Lung (tissue), 12 donors: ENCODE measurements around the gene PCDHGA1. TPM values are rescaled to one million over a fixed set of nuclear protein-coding genes. Genes with fewer than 3 reads are reported as not detected.
"Not testable (repeated sequence)": the region's sequence is repeated elsewhere in the genome, so short reads cannot be mapped to it uniquely, and the experiment has no call there.

Experiments
- ATAC-seq: fragments of 200-7000 bp; cut with Tn5 transposase; one replicate; pipeline ENCODE4 v1.9.1; 2020; ENCODE audit warnings: moderate number of reproducible peaks; ENCODE audit not compliant: insufficient read depth, low FRiP score
- DNase-seq, 3 donors: peaks; one replicate each; pipeline ENCODE4 v3.0.0-alpha.2; 2013 to 2017
- H3K27ac ChIP-seq, 2 donors: one replicate each; pipeline ENCODE4 v1.5.1; 2013; ENCODE audit warnings: mild to moderate bottlenecking in 2 of 2, moderate library complexity in 2 of 2, control low read depth in 1 of 2, inconsistent platforms in 1 of 2, low read depth in 1 of 2, low read length in 1 of 2
- H3K27me3 ChIP-seq, 3 donors: one replicate each; pipeline ENCODE4 v1.5.1; 2013; ENCODE audit warnings: low read length in 2 of 3; ENCODE audit not compliant: control insufficient read depth in 3 of 3, insufficient read depth in 3 of 3
- H3K36me3 ChIP-seq, 4 donors: one replicate each; pipeline ENCODE4 v1.5.1; 2013; ENCODE audit warnings: low read length in 4 of 4, mild to moderate bottlenecking in 1 of 4, moderate library complexity in 1 of 4; ENCODE audit not compliant: control insufficient read depth in 4 of 4, insufficient read depth in 4 of 4
- H3K4me1 ChIP-seq, 5 donors: one replicate each; pipeline ENCODE4 v1.5.1; 2013; ENCODE audit warnings: low read length in 5 of 5, mild to moderate bottlenecking in 2 of 5, moderate library complexity in 1 of 5; ENCODE audit not compliant: control insufficient read depth in 5 of 5, insufficient read depth in 5 of 5
- H3K4me3 ChIP-seq: one replicate; pipeline ENCODE4 v1.5.1; 2013; ENCODE audit warnings: mild to moderate bottlenecking, control low read depth, moderate library complexity
- H3K9ac ChIP-seq, 2 donors: one replicate each; pipeline ENCODE4 v1.5.1; 2013; ENCODE audit warnings: low read length in 2 of 2, control low read depth in 1 of 2; ENCODE audit not compliant: insufficient read depth in 1 of 2
- H3K9me3 ChIP-seq, 4 donors: one replicate each; pipeline ENCODE4 v1.5.1; 2013; ENCODE audit warnings: low read length in 3 of 4, mild to moderate bottlenecking in 1 of 4, moderate library complexity in 1 of 4; ENCODE audit not compliant: control insufficient read depth in 4 of 4, insufficient read depth in 3 of 4
- WGBS, 2 donors: extraction: QIAGEN DNeasy Blood & Tissue Kit; methylation state at CpG; one replicate each; pipeline ENCODE4 v1.1.7; 2013; 5-methylcytosine and 5-hydroxymethylcytosine counted together
- polyA plus RNA-seq, 2 donors: library from polyadenylated mRNA; stranded (reverse); fragments of 200-250 nt; gene quantifications; one replicate each; pipeline ENCODE4 v1.2.1, GENCODE V29; 2013
- total RNA-seq, 2 donors: library from RNA; depleted of rRNA in 1 of 2; stranded (reverse); fragments of >200 nt in 1 of 2; gene quantifications; one replicate each; pipeline ENCODE4 v1.2.1, GENCODE V29; 2014 to 2021
- TF ChIP-seq, protein P1 (sequence below): IDR thresholded peaks from 2 replicates; pipeline ENCODE4 v1.5.1; 2012; ENCODE audit warnings: mild to moderate bottlenecking; ENCODE audit errors: control extremely low read depth, extremely low read depth
- donor health status: control.
- donor health status: control.
- donor health status: Bipolar disorder and iron deficiency.
- donor health status: healthy.
- donor health status: DM: yes; HTN: yes; CAD: no.

The PCDHGA1 gene
- total and polyA plus RNA-seq, 4 donors, result 0.15 to 0.71 (median 0.36) TPM

DNA sequence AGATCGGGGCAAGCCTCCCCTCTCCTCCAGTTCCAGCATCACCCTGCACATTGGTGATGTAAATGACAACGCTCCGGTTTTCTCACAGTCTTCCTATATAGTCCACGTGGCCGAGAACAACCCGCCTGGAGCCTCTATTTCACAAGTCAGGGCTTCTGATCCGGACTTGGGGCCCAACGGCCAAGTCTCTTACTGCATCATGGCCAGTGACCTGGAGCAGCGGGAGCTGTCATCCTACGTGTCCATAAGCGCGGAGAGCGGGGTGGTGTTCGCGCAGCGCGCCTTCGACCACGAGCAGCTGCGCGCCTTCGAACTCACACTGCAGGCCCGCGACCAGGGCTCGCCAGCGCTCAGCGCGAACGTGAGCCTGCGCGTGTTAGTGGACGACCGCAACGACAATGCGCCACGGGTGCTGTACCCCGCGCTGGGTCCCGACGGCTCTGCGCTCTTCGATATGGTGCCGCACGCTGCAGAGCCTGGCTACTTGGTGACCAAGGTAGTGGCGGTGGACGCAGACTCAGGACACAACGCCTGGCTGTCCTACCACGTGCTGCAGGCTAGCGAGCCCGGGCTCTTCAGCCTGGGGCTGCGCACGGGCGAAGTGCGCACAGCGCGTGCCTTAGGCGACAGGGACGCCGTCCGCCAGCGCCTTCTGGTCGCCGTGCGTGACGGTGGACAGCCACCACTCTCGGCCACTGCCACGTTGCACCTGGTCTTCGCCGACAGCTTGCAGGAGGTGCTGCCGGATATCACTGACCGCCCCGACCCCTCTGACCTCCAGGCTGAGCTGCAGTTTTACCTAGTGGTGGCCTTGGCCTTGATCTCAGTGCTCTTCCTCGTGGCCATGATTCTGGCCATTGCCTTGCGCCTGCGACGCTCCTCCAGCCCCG lies 59.1 kb downstream of the PCDHGA1 start:
- ATAC-seq (no peak), DNase-seq (no peak)
- H3K27ac ChIP-seq, result no peak overlapping the region
- peaks cover 3 to 48% (median 22%) of the 10 kb centered on the region in 4 donors for H3K9me3 ChIP-seq
- H3K36me3 ChIP-seq, result peaks cover 0 to 19% (median 0%) of the 10 kb centered on the region in 4 donors
- TF ChIP-seq, protein P1, sequence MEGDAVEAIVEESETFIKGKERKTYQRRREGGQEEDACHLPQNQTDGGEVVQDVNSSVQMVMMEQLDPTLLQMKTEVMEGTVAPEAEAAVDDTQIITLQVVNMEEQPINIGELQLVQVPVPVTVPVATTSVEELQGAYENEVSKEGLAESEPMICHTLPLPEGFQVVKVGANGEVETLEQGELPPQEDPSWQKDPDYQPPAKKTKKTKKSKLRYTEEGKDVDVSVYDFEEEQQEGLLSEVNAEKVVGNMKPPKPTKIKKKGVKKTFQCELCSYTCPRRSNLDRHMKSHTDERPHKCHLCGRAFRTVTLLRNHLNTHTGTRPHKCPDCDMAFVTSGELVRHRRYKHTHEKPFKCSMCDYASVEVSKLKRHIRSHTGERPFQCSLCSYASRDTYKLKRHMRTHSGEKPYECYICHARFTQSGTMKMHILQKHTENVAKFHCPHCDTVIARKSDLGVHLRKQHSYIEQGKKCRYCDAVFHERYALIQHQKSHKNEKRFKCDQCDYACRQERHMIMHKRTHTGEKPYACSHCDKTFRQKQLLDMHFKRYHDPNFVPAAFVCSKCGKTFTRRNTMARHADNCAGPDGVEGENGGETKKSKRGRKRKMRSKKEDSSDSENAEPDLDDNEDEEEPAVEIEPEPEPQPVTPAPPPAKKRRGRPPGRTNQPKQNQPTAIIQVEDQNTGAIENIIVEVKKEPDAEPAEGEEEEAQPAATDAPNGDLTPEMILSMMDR, result no peak
- no peak overlapping the region for H3K4me3 ChIP-seq
- peaks cover 0 to 2% (median 0%) of the 10 kb centered on the region in 3 donors for H3K27me3 ChIP-seq
- WGBS, 2 donors, result 35 to 41% methylated on average over 77 of the region's 77 CpGs
- H3K9ac ChIP-seq, result no peak overlapping the region
- no peaks in the 10 kb centered on the region for H3K4me1 ChIP-seq

- ATAC-seq, result no peak
- H3K4me3 ChIP-seq, result no peak within 1 kb of the TSS
- TF ChIP-seq, protein P1, result no peak
- H3K27ac ChIP-seq, result no peak within 1 kb of the TSS
- peaks cover 3 to 42% (median 20%) of the 10 kb centered on the region in 4 donors for H3K9me3 ChIP-seq
- no peaks in the 10 kb centered on the region for H3K4me1 ChIP-seq
- no peak within 1 kb of the TSS for H3K9ac ChIP-seq
- peaks cover 0 to 19% (median 0%) of the 10 kb centered on the region in 4 donors for H3K36me3 ChIP-seq
- DNase-seq, result peak in 1 of 3 donors; percentile 17
- WGBS, 2 donors, result 27 to 28% methylated on average over 38 of the region's 38 CpGs
- peaks cover 0 to 2% (median 0%) of the 10 kb centered on the region in 3 donors for H3K27me3 ChIP-seq
Observed at GRCh38 chr5:141392429-141393198, 62.3 kb downstream of the PCDHGA1 start, which contains the start of gene PCDHGA8. Gene PCDHGA8, plus strand, starts transcription at chr5:141392633. Its CDS starts 181 bp downstream, at chr5:141392814.

- DNase-seq, result no peak
- Histone ChIP-seq H3K27ac (no peak overlapping the region), H3K4me1 (no peaks in the 10 kb centered on the region), H3K9me3 (peaks cover 3 to 44% (median 19%) of the 10 kb centered on the region in 4 donors), H3K9ac (no peak overlapping the region), H3K27me3 (peaks cover 0 to 2% (median 0%) of the 10 kb centered on the region in 3 donors), H3K4me3 (no peak overlapping the region), H3K36me3 (peaks cover 0 to 17% (median 0%) of the 10 kb centered on the region in 4 donors)
- TF ChIP-seq, protein P1, result no peak
- 34 to 35% methylated on average over 21 of the region's 21 CpGs for WGBS, 2 donors
- no peak for ATAC-seq
Observed at GRCh38 chr5:141393267-141393666, 63.0 kb downstream of the PCDHGA1 start.

DNA sequence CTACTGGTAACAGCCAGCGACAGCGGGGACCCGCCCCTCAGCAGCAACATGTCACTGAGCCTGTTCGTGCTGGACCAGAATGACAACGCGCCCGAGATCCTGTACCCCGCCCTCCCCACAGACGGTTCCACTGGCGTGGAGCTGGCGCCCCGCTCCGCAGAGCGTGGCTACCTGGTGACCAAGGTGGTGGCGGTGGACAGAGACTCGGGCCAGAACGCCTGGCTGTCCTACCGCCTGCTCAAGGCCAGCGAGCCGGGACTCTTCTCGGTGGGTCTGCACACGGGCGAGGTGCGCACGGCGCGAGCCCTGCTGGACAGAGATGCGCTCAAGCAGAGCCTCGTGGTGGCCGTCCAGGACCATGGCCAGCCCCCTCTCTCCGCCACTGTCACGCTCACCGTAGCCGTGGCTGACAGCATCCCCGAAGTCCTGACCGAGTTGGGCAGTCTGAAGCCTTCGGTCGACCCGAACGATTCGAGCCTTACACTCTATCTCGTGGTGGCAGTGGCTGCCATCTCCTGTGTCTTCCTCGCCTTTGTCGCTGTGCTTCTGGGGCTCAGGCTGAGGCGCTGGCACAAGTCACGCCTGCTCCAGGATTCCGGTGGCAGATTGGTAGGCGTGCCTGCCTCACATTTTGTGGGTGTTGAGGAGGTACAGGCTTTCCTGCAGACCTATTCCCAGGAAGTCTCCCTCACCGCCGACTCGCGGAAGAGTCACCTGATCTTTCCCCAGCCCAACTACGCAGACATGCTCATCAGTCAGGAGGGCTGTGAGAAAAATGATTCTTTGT lies 64.3 kb downstream of the PCDHGA1 start:
- peaks cover 3 to 39% (median 17%) of the 10 kb centered on the region in 4 donors for H3K9me3 ChIP-seq
- WGBS, 2 donors, result 34 to 36% methylated on average over 41 to 45 of the region's 53 CpGs
- not testable (repeated sequence) for ATAC-seq, H3K9ac ChIP-seq, DNase-seq, H3K27me3 ChIP-seq, H3K4me3 ChIP-seq, H3K4me1 ChIP-seq, H3K27ac ChIP-seq
- H3K36me3 ChIP-seq, result peaks cover 0 to 16% (median 0%) of the 10 kb centered on the region in 4 donors
